Chondrocyte (in vitro differentiated cells): Measurements from ENCODE around the gene PTPMT1. TPM values are rescaled to one million over a fixed set of nuclear protein-coding genes. Genes with fewer than 3 reads are reported as not detected.
A peak's percentile ranks its signal among the peaks of the same experiment; 100 is the strongest.

Experiments
- DNase-seq: peaks from one replicate; pipeline ENCODE4 v3.0.0; 2021; ENCODE audit warnings: mixed read lengths, low spot score
- H3K27ac Mint-ChIP-seq: one replicate; pipeline ENCODE4 v1.8.0; 2021; ENCODE audit warnings: mild to moderate bottlenecking, moderate library complexity, mixed read lengths; ENCODE audit not compliant: unreplicated experiment
- H3K27me3 Mint-ChIP-seq: 2 replicates; pipeline ENCODE4 v1.8.0; 2021; ENCODE audit warnings: low read depth, mixed read lengths
- H3K36me3 Mint-ChIP-seq: 2 replicates; pipeline ENCODE4 v1.8.0; 2021; ENCODE audit warnings: low read depth, mixed read lengths
- H3K4me1 Mint-ChIP-seq: 2 replicates; pipeline ENCODE4 v1.8.0; 2021; ENCODE audit warnings: low read depth, mild to moderate bottlenecking, mixed read lengths
- H3K4me3 Mint-ChIP-seq: one replicate; pipeline ENCODE4 v1.8.0; 2021; ENCODE audit warnings: mild to moderate bottlenecking, moderate library complexity, mixed read lengths; ENCODE audit not compliant: unreplicated experiment
- H3K9me3 Mint-ChIP-seq: 2 replicates; pipeline ENCODE4 v1.8.0; 2021; ENCODE audit warnings: low read depth, mixed read lengths
- CTCF ChIP-seq: fragments of 200-600 bp; sonication (generic); IDR thresholded peaks from 2 replicates; pipeline ENCODE4 v1.5.0; 2021; ENCODE audit warnings: antibody characterized with exemption, mild to moderate bottlenecking, moderate library complexity
- total RNA-seq: library from RNA; stranded (reverse); gene quantifications from 3 replicates; pipeline ENCODE4 v1.2.1, GENCODE V29; 2021

PTPMT1 gene
- total RNA-seq, 1 donor from 2014 or later = 43.5 TPM

- Mint-ChIP-seq H3K27ac (no peak overlapping the region), H3K4me3 (no peak overlapping the region), H3K27me3 (no peaks in the 10 kb centered on the region), H3K36me3 (peaks cover 5% of the 10 kb centered on the region), H3K4me1 (peaks cover 25% of the 10 kb centered on the region), H3K9me3 (no peaks in the 10 kb centered on the region)
- DNase-seq = no peak
- TF ChIP-seq CTCF = no peak
Observed at GRCh38 chr11:47605921-47606320, 40.5 kb downstream of the PTPMT1 start.

GRCh38 chr11:47606731-47607130 lies 41.3 kb downstream of the PTPMT1 start:
- H3K9me3 Mint-ChIP-seq = no peaks in the 10 kb centered on the region

GRCh38 chr11:47607380-47607779 lies 42.0 kb downstream of the PTPMT1 start:
- Mint-ChIP-seq H3K4me1 (peaks cover 25% of the 10 kb centered on the region), H3K27ac (peak overlapping the region; percentile 85), H3K4me3 (no peak overlapping the region), H3K27me3 (no peaks in the 10 kb centered on the region), H3K36me3 (peaks cover 6% of the 10 kb centered on the region), H3K9me3 (no peaks in the 10 kb centered on the region)
- no peak for DNase-seq
- no peak for TF ChIP-seq CTCF

More at GRCh38 chr11:47606731-47607130, 41.3 kb downstream of the PTPMT1 start:
- no peak overlapping the region for H3K4me3 Mint-ChIP-seq
- H3K27me3 Mint-ChIP-seq = no peaks in the 10 kb centered on the region
- peaks cover 25% of the 10 kb centered on the region for H3K4me1 Mint-ChIP-seq
- no peak for DNase-seq
- H3K27ac Mint-ChIP-seq = peak overlapping the region; percentile 75
- H3K36me3 Mint-ChIP-seq = peaks cover 6% of the 10 kb centered on the region
- TF ChIP-seq CTCF = no peak

GRCh38 chr11:47609675-47610074 lies 44.3 kb downstream of the PTPMT1 start:
- Mint-ChIP-seq H3K27ac (no peak overlapping the region), H3K4me1 (peaks cover 25% of the 10 kb centered on the region), H3K4me3 (no peak overlapping the region), H3K36me3 (peaks cover 6% of the 10 kb centered on the region), H3K27me3 (no peaks in the 10 kb centered on the region), H3K9me3 (no peaks in the 10 kb centered on the region)
- DNase-seq = no peak
- no peak for TF ChIP-seq CTCF

- TF ChIP-seq CTCF = no peak
- Mint-ChIP-seq H3K36me3 (peaks cover 8% of the 10 kb centered on the region), H3K9me3 (no peaks in the 10 kb centered on the region), H3K4me1 (peaks cover 22% of the 10 kb centered on the region), H3K4me3 (no peak overlapping the region), H3K27ac (no peak overlapping the region), H3K27me3 (no peaks in the 10 kb centered on the region)
- no peak for DNase-seq
Observed at GRCh38 chr11:47611348-47611794, 46.0 kb downstream of the PTPMT1 start.
